ENCODE data around the gene MUC16. TPM values are rescaled to one million over a fixed set of nuclear protein-coding genes. Genes with fewer than 3 reads are reported as not detected.

The MUC16 gene
- total RNA-seq, 2 experiments from 2014 or later: under 0.01 TPM; not detected in 1

DNA sequence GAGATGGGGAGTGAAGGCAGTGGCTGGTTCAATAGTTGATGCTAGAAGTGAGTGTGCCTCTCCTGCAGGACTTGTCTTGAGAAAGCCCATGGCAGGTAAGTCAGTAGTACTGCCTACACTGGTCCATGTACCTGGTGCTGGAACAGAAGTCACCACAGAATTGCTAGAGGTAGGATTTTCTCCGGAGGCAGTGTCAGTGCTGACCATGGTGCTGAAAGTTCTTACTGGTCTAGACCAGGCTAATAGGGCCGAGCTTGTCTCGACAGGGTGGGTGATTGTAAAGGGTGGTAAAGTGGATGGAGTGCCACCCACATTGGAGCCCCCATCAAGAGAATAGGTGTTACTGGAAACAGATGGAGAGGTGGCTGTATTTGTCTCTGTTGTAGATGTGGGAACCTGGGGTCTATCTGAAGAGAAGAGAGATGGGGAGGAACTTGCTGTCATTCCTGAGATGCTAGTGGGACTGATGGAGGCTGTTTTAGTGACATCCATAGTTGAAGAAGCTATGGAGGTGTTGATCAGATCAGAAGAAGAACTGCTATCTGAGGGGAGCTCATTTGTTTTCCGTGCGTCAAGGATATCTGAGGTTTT, 36.6 kb downstream of the MUC16 start:
- Histone ChIP-seq H3K4me3 (ENCODE audit: low read length) (no peak overlapping the region), H3K9me3 (ENCODE audit: control insufficient read depth in 1 of 2, insufficient read depth in 1 of 2, low read length in 2 of 2) (no peaks in the 10 kb centered on the region), H3K27me3 (ENCODE audit: control insufficient read depth in 1 of 2, insufficient read depth in 2 of 2, low read length in 2 of 2) (peaks cover 0 to 5% of the 10 kb centered on the region in 2 experiments), H3K36me3 (ENCODE audit: insufficient read depth, low read length) (no peaks in the 10 kb centered on the region), H3K27ac (ENCODE audit: low read depth in 1 of 2, low read length in 2 of 2) (no peak overlapping the region), H3K4me1 (ENCODE audit: insufficient read depth, low read length) (no peaks in the 10 kb centered on the region)
- Mint-ChIP-seq H3K27ac (no peak overlapping the region), H3K27me3 (peaks cover 35% of the 10 kb centered on the region), H3K36me3 (ENCODE audit: low read depth) (no peaks in the 10 kb centered on the region), H3K4me1 (ENCODE audit: low read depth) (no peaks in the 10 kb centered on the region), H3K4me3 (no peak overlapping the region), H3K9me3 (peaks cover 4% of the 10 kb centered on the region)
- POLR2A ChIA-PET: no interaction called here
- no peak for TF ChIP-seq CTCF (IDR thresholded peaks at IDR 0.05)
- intact Hi-C loops (cut with DNase I, micrococcal nuclease): no loop called here
- ATAC-seq (ENCODE audit: poor library complexity) (no peak), DNase-seq (no peak)
- CTCF ChIA-PET: no interaction called here

DNA sequence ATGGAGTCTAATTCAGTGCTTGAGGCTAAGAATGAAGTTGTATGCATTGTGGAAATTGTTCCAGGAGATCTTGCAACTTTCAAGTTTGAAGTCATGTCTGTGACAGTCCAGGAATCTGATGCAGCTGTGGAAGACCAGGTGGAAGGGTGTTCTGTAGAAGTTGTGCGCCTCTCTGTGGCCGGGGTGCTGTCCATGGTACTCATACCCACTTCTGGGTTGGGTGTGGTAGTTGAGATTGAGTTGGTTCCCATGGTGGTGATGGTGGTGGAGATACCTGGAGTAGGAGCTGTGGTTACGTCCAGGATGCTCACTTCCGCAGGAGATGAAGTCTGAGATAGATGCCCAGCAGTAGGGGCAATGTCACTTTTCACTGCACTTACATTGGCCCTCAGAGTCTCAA, 44.3 kb downstream of the MUC16 start:
- Histone ChIP-seq H3K4me1 (ENCODE audit: insufficient read depth, low read length) (no peaks in the 10 kb centered on the region), H3K27ac (ENCODE audit: low read depth in 1 of 2, low read length in 2 of 2) (no peak overlapping the region), H3K36me3 (ENCODE audit: insufficient read depth, low read length) (no peaks in the 10 kb centered on the region), H3K9me3 (ENCODE audit: control insufficient read depth in 1 of 2, insufficient read depth in 1 of 2, low read length in 2 of 2) (no peaks in the 10 kb centered on the region), H3K27me3 (ENCODE audit: control insufficient read depth in 1 of 2, insufficient read depth in 2 of 2, low read length in 2 of 2) (peaks cover 8 to 15% of the 10 kb centered on the region in 2 experiments), H3K4me3 (ENCODE audit: low read length) (no peak overlapping the region)
- DNase-seq: no peak
- peaks cover 34% of the 10 kb centered on the region for H3K27me3 Mint-ChIP-seq
- no peak for TF ChIP-seq CTCF (IDR thresholded peaks at IDR 0.05)
- H3K27ac Mint-ChIP-seq: no peak overlapping the region
- no peak for ATAC-seq (ENCODE audit: poor library complexity)
- H3K4me1 Mint-ChIP-seq (ENCODE audit: low read depth): no peaks in the 10 kb centered on the region
- intact Hi-C loops (cut with DNase I, micrococcal nuclease): no loop called here
- no peak overlapping the region for H3K4me3 Mint-ChIP-seq
- no peaks in the 10 kb centered on the region for H3K36me3 Mint-ChIP-seq (ENCODE audit: low read depth)
- POLR2A ChIA-PET: no interaction called here
- peaks cover 2% of the 10 kb centered on the region for H3K9me3 Mint-ChIP-seq
- CTCF ChIA-PET: no interaction called here

Other genes with a start within 250 kb of the MUC16 start
- gene ZNF558, start 178.1 kb downstream of the MUC16 start, total RNA-seq: 10 to 100 TPM; 22.2 to 23.3 TPM
- not detected for gene MBD3L1, start 178.0 kb downstream of the MUC16 start, total RNA-seq
- gene OR1M1, start 76.7 kb upstream of the MUC16 start, total RNA-seq: not detected
- not detected for gene OR7G2, start 97.1 kb upstream of the MUC16 start, total RNA-seq
- gene OR7G1, start 105.4 kb upstream of the MUC16 start, total RNA-seq: not detected
- gene OR7G3, start 116.5 kb upstream of the MUC16 start, total RNA-seq: not detected
- 100 to 1,000 TPM; 110 TPM for gene ZNF317, start 130.0 kb upstream of the MUC16 start, total RNA-seq
- not detected for gene OR7D2, start 168.6 kb upstream of the MUC16 start, total RNA-seq
- gene OR7D4, start 209.2 kb upstream of the MUC16 start, total RNA-seq: not detected
- gene OR7E24, start 240.5 kb upstream of the MUC16 start, total RNA-seq: not detected

Measured in CD4-positive, alpha-beta T cell (primary cell).